GM04503 (cell line): ENCODE data around the gene OR2B6.
"Not testable (repeated sequence)": the region's sequence is repeated elsewhere in the genome, so short reads cannot be mapped to it uniquely, and the experiment has no call there.

Source experiments
- DNase-seq: peaks from one replicate; pipeline ENCODE4 v3.0.0-alpha.2; 2012; ENCODE audit warnings: low read depth

Gene OR2B6

DNA sequence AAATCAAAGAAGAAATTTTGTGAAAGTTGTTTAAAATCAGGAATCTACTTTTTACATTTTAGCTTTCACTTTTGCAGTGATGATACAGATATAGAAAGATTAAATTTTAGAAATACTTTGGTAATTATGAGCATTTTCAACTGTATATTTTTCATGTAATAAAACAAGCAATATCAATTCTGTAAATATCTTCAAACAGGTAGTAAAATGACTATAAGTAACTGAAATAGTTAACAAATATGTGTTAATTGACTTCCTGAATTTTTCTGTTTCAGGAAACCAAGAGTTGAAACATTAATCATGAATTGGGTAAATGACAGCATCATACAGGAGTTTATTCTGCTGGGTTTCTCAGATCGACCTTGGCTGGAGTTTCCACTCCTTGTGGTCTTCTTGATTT, at the start of gene OR2B6:
Gene OR2B6, plus strand, starts transcription at position 301 of the 400 bp plus-strand sequence. Its CDS starts 0 bp downstream, at position 301.
- DNase-seq: no peak

DNA sequence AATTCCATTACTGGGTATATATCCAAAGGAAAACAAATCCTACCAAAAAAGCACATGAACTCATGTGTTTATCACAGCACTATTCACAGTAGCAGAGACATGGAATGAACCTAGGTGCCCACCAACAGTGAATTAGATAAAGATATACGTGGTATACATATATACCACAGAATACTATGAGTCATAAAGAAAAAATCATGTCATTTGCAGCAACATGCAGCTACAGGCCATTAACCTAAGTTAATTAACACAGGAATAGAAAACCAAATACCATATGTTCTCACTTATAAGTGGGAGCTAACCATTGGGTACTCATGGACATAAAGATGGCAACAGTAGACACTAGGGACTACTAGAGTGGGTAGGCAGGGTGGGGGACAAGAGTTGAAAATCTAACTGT, 49.0 kb upstream of the OR2B6 start:
- DNase-seq: no peak

DNA sequence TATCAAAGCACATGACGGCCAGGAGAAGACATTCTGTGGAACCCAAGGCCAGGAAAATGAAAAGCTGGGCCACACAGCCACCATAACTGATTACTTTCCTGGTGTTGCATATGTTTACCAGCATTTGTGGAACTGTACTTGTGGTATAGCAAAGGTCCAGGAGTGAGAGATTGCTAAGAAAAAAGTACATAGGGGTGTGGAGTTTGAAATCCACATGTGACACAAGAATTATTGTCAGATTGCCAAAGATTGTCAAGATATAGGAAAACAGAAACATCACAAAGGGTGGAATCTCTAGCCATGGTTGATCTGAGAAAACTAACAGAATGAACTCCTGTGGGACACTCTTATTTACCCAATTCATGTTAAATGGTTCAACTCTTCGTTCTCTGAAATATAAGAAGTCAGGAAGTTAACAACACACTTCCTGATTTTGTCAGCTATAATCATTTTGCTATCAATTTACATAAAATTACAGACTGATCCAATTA, 45.0 kb upstream of the OR2B6 start, which contains the start of gene OR2B2:
Gene OR2B2, minus strand, starts transcription at position 441 of the 491 bp plus-strand sequence. Its CDS starts 77 bp downstream, at position 364.
- no peak for DNase-seq

DNA sequence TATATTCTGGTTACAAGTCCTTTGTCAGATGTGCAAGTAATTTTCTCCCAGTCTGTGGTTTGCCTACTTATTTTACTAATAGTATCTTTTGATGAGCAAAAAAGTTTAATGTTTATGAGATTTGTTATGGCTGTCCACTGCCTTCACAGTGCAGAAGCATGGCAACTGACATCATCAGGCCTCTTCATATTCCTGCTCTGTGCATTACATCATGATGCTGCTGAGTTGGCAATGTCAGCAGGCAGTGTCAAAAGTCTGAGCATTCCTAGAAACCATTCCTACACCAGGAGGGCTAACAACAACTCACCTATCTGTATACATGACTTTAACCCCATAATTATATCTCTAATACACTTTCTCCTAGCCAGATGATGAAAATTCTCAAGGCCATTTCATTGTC, 34.1 kb upstream of the OR2B6 start:
- no peak for DNase-seq

DNA sequence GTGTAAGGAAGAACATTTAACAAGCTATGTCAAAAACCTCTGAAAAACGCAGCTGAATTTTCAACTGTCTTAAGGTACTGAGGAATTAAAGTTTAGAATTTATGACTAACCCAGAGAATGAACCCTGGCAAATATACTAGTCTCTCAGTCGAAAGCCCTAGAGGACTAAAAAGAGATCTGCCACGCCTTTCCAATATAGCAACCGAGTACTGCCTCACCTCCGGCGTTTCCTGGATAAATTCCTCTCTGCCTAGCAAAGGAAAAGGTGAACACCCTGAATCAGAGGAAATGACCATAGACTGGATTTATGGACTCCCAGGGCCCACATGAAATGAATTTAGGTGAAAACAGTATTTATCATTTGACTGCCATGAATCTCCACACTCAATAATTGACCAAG, 32.9 kb upstream of the OR2B6 start:
- no peak for DNase-seq

DNA sequence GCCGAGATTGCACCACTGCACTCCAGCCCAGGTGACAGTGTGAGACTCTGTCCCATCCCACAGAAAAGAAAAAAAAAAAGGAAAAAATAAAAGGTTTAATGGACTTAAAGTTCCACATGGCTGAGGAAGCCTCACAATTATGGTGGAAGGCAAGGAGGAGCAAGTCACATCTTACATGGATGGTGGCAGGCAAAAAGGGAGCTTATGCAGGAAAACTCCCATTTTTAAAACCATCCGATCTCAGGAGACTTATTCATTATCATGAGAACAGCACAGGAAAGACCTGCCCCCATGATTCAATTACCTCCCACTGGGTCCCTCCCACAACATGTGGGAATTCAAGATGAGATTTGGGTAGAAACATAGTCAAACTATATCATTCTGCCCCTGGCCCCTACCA, 29.0 kb upstream of the OR2B6 start:
- not testable (repeated sequence) for DNase-seq

DNA sequence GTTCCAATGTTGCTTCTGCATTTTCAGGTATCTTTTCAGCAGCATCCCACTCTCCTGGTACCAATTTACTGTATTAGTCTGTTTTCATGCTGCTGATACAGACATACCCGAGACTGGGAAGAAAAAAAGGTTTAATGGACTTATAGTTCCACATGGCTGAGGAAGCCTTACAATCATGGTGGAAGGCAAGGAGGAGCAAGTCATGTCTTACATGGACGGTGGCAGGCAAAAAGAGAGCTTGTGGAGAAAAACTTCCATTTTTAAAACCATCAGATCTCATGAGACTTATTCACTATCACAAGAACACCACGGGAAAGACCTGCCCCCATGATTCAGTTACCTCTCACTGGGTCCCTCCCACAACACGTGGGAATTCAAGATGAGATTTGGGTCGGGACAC, 27.1 kb upstream of the OR2B6 start:
- DNase-seq: not testable (repeated sequence)

DNA sequence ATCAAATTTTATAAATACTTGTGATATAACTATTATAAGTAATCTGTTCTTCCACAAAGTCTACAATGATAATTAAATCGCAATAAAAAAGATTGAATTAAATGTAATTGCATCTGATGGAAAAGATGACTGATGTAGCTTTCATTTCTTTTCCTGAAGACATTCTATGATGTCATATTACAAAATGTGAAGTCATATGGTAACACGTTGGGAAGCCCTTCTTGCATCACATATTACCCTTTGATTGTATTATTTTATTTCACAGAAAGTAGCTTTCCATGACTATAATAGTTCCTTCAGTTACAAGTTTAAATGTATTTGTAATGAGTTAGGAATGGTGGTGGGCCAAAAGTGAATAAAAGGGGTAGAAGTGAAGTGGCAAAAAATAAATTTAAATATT, 25.8 kb upstream of the OR2B6 start:
- DNase-seq: no peak

DNA sequence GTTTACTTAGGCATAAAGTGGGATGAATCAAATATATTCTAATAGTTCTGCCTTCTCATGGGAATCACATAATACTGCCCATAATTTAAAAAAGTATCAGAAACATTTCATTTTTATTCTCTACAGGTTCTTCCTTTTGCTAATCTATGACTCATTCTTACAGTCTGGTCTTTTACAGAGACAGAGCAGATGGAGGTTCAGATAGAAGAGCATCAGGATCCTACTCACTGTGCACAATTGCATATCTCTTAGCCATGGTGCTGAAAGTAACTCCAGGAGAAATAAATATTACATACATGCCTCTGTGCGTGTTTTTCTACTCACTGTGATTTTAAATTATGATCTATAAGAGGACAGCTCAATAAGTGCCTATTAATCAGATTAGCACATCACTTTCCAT, 16.3 kb upstream of the OR2B6 start:
- DNase-seq: no peak

DNA sequence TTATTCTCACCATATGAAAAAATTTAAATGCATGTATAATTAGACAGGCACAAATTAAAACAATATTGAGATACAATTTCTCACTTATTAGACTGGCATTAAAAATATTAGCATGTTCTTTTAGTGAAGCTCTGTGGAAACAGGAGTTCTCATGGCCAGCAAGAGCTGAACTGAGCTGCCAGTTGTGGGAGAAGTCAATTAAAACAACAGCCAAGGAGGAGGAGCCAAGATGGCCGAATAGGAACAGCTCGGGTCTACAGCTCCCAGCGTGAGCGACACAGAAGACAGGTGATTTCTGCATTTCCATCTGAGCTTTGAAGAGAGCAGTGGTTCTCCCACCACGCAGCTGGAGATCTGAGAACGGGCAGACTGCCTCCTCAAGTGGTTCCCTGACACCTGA, 14.0 kb upstream of the OR2B6 start:
- not testable (repeated sequence) for DNase-seq

DNA sequence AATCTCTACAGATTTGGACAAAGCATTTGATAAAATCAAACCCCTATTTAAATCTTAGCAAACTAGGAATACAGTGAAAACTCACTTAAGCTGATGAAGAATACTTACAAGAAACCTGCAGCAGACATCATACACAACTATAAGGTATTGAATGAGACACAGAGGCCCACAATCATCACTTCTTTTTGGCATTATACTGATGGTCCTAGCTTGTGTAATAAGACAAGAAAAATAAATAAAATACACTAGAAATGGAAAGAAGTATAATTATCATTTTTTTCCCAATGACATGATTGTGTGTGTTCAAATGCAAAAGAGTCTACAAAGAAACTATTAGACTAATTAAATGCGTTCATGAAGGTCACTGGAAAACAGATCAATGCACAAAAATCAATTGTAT, 8.8 kb upstream of the OR2B6 start:
- no peak for DNase-seq

DNA sequence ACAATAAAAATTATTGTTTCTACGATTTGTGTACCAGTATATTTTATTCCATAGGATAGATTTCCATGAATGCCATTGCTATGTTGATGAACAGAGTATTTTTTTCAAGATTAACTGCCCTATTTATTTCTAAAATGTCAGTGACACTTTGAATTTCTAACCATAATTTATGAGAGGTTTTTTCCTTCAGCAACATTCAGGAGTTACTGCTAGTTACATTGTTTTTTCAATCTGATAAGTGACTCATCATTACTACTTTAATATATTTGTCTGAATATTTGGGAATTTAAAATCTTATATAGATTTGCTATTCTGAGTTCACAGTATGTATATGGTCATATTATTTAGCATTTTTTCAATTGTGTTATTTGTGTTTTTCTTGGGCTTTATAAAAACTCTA, 6.0 kb upstream of the OR2B6 start:
- no peak for DNase-seq

DNA sequence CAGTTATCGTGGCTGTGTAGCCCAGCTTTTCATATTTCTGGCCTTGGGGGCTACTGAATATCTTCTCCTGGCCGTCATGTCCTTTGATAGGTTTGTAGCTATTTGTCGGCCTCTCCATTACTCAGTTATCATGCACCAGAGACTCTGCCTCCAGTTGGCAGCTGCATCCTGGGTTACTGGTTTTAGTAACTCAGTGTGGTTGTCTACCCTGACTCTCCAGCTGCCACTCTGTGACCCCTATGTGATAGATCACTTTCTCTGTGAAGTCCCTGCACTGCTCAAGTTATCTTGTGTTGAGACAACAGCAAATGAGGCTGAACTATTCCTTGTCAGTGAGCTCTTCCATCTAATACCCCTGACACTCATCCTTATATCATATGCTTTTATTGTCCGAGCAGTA, 475 bp downstream of the OR2B6 start:
- DNase-seq: no peak

DNA sequence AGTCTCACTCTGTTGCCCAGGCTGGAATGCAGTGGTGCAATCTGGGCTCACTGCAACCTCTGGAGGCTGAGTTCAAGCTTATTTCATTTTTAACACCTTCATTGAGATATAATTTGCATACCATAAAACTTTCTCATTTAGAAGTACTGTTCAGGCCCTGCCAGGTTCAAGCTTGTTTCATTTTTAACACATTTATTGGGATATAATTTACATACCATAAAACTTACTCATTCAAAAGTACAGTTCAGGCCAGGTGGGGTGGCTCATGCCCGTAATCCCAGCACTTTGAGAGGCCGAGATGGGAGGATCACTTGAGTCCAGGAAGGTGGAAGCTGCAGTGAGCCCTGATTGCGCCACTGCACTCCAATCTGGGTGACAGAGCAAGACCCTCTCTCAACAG, 5.5 kb downstream of the OR2B6 start:
- DNase-seq: no peak

DNA sequence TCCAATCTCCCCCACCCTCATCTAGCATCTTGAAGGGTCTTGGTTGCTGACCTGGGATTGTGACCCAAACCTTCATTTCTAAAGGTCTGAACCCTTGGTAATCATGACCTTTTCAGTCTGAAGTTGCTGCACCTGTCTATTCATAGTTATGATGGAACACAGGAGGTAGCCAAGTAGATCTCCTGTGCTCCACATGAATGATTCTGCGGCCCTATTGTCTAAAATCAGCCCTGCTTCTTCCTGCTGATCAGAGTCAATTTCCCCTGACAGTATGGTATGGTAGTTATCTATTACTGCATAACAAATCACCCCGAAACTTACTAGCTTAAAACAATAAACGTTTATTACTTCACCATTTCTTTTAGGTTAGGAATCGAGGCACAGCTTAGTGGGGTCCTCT, 9.0 kb downstream of the OR2B6 start:
- DNase-seq: no peak

DNA sequence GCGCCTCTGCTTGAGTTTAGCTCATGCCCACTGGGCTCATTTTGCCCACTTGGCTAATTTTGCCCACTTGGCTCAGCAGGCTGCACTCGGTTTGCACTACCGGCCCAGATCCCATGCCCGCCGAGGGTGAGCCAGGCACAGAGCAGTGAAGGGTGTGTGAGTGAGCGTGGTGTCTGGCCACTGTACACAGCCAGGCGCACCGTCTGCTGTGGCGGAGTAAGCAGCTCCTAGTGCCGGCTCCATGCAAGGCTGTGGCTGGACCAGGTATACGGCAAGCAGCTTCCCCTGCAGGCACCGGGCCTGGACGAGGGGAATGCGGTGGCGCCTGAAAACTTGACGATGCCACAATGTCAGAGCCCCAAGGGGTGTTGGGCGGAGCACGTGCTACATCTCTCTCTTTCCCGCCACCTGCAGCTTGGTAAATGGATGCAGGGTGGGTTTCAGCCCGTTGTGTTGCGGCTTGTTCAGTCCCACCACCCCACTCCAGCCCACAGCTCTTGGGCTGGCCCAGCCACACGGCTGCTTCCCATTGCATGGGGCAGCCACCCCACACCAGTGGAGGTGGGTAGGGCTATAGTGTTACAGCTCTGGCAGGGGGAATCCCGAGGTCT, 9.9 kb downstream of the OR2B6 start:
- no peak for DNase-seq

DNA sequence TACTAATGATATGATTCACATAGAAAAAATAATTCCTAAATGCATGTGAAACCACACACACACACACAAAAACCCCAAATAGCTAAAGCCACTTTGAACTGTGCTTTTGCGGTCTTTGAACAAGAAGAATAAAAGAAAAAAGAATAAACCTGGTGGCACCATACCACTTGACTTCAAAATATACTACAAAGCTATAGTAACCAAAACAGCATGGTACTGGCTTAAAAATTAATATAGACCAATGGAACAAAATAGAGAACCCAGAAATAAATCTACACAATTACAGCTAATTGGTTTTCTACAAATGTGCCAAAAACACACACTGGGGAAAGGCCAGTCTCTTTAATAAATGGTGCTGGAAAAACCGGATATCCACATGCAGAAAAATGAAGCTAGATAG, 13.4 kb downstream of the OR2B6 start:
- DNase-seq: no peak

DNA sequence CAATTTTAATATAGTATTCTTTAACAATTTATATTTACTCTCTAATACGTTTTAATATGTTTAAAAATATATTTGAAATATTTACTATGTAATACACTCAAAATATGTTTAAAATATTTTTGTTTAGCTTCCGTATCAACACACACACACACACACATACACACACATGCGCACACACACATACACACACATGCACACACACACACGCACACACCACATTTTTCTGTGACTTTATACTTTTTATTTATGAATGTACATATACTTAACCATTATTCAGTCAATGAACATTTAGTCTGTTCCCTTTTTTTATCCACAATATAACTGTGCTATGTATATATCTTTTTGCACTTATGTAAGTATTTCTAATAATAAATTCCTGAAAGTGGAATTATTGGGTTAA, 15.7 kb downstream of the OR2B6 start:
- no peak for DNase-seq

DNA sequence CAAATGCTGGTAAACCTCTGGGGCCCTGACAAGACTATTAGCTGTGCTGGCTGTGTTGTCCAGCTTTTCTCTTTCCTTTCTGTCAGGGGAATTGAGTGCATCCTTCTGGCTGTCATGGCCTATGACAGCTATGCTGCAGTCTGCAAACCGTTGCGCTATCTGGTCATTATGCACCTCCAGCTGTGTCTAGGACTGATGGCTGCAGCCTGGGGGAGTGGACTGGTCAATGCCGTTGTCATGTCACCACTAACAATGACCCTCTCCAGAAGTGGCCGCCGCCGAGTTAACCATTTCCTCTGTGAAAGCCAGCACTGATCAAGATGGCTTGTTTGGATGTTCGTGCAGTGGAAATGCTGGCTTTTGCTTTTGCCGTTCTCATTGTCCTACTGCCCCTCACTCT, 20.3 kb downstream of the OR2B6 start:
- DNase-seq: no peak

DNA sequence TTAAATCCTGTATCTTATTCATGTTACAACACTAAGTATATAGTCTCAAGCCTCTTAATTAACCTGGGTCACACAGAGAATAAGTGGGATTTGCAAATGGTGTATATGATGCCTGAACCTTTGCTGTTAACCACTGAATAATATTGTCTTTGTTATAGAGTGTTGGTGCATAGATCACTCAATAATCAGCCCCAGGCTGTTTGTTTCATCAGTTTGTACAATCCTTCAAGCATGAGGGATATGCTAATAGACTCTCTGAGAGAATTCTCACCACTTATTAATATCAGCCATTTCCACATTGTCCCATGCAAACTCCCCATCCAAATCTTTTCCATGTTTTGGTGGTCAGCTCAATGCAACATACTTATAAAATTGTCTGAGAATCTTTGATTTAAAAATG, 21.7 kb downstream of the OR2B6 start:
- no peak for DNase-seq

DNA sequence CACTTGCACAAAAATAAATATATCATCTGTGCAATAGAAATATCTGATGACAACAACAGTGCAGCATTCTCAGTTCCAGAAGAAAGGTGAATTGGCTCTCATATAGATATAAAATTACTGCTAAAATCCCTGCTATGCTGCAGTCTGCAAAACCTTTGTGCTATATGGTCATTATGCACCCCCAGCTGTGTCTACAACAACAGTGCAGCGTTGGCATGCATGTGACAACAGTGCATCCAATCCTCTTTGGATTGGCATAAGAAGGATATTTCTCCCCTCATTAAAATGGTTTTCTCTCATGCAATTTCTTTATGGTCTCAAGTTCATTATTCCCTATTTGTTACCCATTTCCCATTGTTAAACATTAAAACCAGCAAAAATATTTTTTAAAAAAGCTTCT, 23.1 kb downstream of the OR2B6 start:
- no peak for DNase-seq

DNA sequence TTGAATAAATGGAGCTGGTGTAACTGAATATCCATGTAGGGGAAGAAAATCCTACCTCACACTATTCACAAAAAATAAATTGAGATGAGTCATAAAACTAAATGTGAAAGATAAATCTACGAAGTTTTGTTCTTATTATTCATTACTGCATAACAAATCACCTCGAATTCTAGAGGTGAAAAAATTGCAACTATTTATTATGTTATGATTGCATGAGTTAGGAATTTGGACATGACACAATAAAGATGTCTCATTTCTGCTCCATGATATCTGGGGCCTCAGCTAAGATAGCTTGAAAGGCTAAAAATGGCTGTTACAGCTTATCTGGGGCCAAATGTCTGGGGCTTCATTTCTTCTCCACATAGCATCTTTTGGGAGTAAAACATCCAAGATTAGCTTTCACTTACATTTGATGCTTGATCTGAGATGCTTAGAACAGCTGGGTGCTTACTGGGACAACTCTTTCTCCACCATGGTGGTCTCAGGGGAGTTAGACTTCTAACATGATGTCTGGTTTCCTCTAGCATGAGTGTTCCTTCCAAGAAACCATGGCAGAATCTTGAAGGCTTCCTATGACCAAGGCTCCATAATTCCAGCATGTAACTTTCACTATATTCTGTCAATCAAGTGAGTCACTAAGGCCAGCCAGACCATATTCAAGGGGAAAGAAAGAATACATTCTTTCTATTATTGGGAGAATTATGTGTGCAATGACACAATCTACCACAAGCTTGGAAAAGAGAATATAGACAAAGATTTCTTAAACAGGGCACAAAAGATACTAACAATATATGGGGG, 30.1 kb downstream of the OR2B6 start:
- peak; percentile 10 for DNase-seq

DNA sequence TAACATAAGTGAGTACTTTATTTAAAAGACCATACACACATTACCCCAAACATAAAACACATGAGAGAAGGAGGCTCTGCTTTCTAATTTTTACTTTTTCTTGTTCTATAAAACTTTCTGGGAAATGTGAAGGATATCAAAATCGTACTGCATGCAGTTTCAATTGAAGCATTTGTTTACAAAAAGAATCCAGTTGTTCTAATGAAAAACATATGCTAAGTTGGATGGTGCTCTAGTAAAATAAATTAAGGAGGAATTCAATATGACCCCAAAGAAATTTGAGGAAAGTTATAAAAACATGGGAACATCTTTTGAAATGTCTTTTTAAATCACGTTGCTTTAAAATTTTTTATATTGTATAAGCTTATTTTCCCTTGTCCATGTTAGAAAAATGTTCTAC, 37.6 kb downstream of the OR2B6 start:
- no peak for DNase-seq
